ENCODE data around the gene KCTD15. TPM values are rescaled to one million over a fixed set of nuclear protein-coding genes. Genes with fewer than 3 reads are reported as not detected.

KCTD15 gene
- total RNA-seq, 4 donors from 2014 or later: 6.7 to 51.0 (median 22.1) TPM

- Histone ChIP-seq H3K4me1 (no peaks in the 10 kb centered on the region), H3K9me3 (no peaks in the 10 kb centered on the region), H3K36me3 (no peaks in the 10 kb centered on the region), H3K4me3 (no peak overlapping the region), H3K27ac (no peak overlapping the region), H3K27me3 (no peaks in the 10 kb centered on the region)
- WGBS, 2 donors: 91 to 97% methylated on average over 3 of the region's 3 CpGs
- DNase-seq (ENCODE audit: low spot score in 2 of 2): no peak
- TF ChIP-seq CTCF (IDR thresholded peaks at IDR 0.05): no peak
- TF ChIP-seq POLR2A (IDR thresholded peaks at IDR 0.05): no peak
- no peak for TF ChIP-seq EP300 (IDR thresholded peaks at IDR 0.05)
These were observed 65.3 kb downstream of the KCTD15 start for GRCh38 chr19:33861950-33862349.

DNA sequence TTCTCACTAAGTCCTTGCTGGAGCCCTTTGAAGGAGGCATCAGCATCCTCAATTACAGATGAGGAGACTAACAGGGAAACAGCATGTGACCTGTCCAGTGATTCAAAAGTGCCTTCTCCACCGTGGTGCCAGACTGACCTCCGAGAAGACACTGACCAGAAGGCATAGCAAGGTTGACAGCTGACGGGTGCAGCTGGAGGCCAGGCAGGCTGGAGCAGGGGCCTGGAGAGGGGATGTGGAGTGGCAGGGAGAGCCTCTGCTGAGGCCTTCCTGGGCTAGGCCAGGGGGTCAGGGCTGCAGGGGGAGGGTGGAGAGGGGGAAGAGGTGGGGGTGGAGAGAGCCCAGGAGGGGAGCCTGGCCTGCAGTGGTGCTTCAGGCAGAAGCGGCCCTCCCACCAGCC lies 66.3 kb downstream of the KCTD15 start:
- Histone ChIP-seq H3K4me1 (peaks cover 0 to 3% (median 0%) of the 10 kb centered on the region in 4 donors), H3K4me3 (no peak overlapping the region), H3K27me3 (no peaks in the 10 kb centered on the region), H3K36me3 (no peaks in the 10 kb centered on the region), H3K27ac (no peak overlapping the region), H3K9me3 (no peaks in the 10 kb centered on the region)
- no peak for DNase-seq (ENCODE audit: low spot score in 2 of 2)
- WGBS, 2 donors: 53 to 64% methylated on average over 4 of the region's 4 CpGs
- no peak for TF ChIP-seq POLR2A (IDR thresholded peaks at IDR 0.05)
- TF ChIP-seq CTCF (IDR thresholded peaks at IDR 0.05): no peak

GRCh38 chr19:33863436-33863835 lies 66.8 kb downstream of the KCTD15 start:
- TF ChIP-seq CTCF (IDR thresholded peaks at IDR 0.05): no peak
- TF ChIP-seq EP300 (IDR thresholded peaks at IDR 0.05): no peak
- TF ChIP-seq POLR2A (IDR thresholded peaks at IDR 0.05): no peak

DNA sequence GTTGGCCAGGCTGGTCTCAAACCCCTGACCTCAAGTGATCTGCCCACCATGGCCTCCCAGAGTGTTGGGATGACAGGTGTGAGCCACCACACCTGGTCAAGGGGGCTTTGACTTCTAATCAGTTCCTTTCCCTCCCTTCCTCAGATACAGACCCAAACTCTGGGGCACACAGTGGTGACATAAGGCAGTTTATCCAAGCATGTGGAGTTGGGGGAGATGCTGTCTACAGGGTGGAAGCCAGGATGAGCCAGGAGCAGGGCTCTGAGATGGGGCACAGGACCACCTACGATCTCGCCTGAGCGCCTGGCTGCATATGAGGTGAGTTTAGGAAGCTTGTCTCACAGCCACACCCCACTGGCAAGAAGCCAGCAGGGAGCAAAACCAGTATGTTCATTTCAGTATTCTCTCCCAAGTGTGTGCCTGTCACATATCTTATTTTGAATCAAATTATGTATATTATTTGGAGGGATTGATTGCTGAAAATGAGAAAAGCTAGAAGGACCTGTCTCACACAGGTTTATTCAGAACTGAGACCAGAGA lies 67.7 kb downstream of the KCTD15 start:
- TF ChIP-seq CTCF (IDR thresholded peaks at IDR 0.05): no peak
- no peak for TF ChIP-seq EP300 (IDR thresholded peaks at IDR 0.05)
- TF ChIP-seq POLR2A (IDR thresholded peaks at IDR 0.05): no peak
- Histone ChIP-seq H3K27ac (no peak overlapping the region), H3K4me1 (peaks cover 0 to 16% (median 2%) of the 10 kb centered on the region in 4 donors), H3K27me3 (no peaks in the 10 kb centered on the region), H3K9me3 (no peaks in the 10 kb centered on the region), H3K36me3 (no peaks in the 10 kb centered on the region), H3K4me3 (no peak overlapping the region)
- 90 to 93% methylated on average over 3 of the region's 3 CpGs for WGBS, 2 donors
- DNase-seq (ENCODE audit: low spot score in 2 of 2): no peak

More at GRCh38 chr19:33863436-33863835, 66.8 kb downstream of the KCTD15 start:
- H3K4me3 ChIP-seq: no peak overlapping the region
- no peak overlapping the region for H3K27ac ChIP-seq
- DNase-seq (ENCODE audit: low spot score in 2 of 2): no peak
- H3K4me1 ChIP-seq: peaks cover 0 to 8% (median 0%) of the 10 kb centered on the region in 4 donors
- 78% methylated on average over 5 of the region's 5 CpGs for WGBS, 2 donors
- no peaks in the 10 kb centered on the region for H3K27me3 ChIP-seq
- no peaks in the 10 kb centered on the region for H3K36me3 ChIP-seq
- no peaks in the 10 kb centered on the region for H3K9me3 ChIP-seq

GRCh38 chr19:33865306-33865705 lies 68.6 kb downstream of the KCTD15 start:
- Histone ChIP-seq H3K27ac (no peak overlapping the region), H3K4me1 (peaks cover 0 to 17% (median 2%) of the 10 kb centered on the region in 4 donors), H3K27me3 (no peaks in the 10 kb centered on the region), H3K4me3 (no peak overlapping the region), H3K9me3 (no peaks in the 10 kb centered on the region), H3K36me3 (no peaks in the 10 kb centered on the region)
- 89 to 95% methylated on average over 10 of the region's 10 CpGs for WGBS, 2 donors
- TF ChIP-seq EP300 (IDR thresholded peaks at IDR 0.05) (no peak), POLR2A (IDR thresholded peaks at IDR 0.05) (no peak), CTCF (IDR thresholded peaks at IDR 0.05) (no peak)
- no peak for DNase-seq (ENCODE audit: low spot score in 2 of 2)

Other genes with a start within 250 kb of the KCTD15 start
- gene CHST8, start 174.9 kb upstream of the KCTD15 start, total RNA-seq: 1 to 10 TPM in 2 of 4 donors, under 1 TPM in 2; 0.39 to 4.4 (median 0.96) TPM

Data from tibial nerve (tissue), 4 donors.